HG03469 (cell line): ENCODE measurements around the gene SDK1.

Source experiments
- ATAC-seq: cut with Tn5 transposase; IDR thresholded peaks from one replicate; pipeline ENCODE4 v1.9.1; 2021; ENCODE audit warnings: mild to moderate bottlenecking, moderate library complexity, moderate number of reproducible peaks; ENCODE audit not compliant: unreplicated experiment

Gene SDK1

GRCh38 chr7:3327655-3328054 is 26.6 kb downstream of the SDK1 start:
- ATAC-seq = no peak

GRCh38 chr7:3332308-3332707 is 31.3 kb downstream of the SDK1 start:
- no peak for ATAC-seq

GRCh38 chr7:3333861-3334260 is 32.8 kb downstream of the SDK1 start:
- ATAC-seq = no peak

- no peak for ATAC-seq
Observed at GRCh38 chr7:3336042-3336665, 35.1 kb downstream of the SDK1 start.

- ATAC-seq = no peak
Observed at GRCh38 chr7:3338161-3338560, 37.1 kb downstream of the SDK1 start.

- ATAC-seq = no peak
Observed at GRCh38 chr7:3345699-3346481, 44.8 kb downstream of the SDK1 start.

GRCh38 chr7:3349126-3349525 is 48.1 kb downstream of the SDK1 start:
- ATAC-seq = no peak

- ATAC-seq = no peak
Observed at GRCh38 chr7:3356173-3356572, 55.1 kb downstream of the SDK1 start.

- ATAC-seq = no peak
Observed at GRCh38 chr7:3358991-3359390, 57.9 kb downstream of the SDK1 start.

- ATAC-seq = no peak
Observed at GRCh38 chr7:3367261-3367660, 66.2 kb downstream of the SDK1 start.

GRCh38 chr7:3370068-3370830 is 69.2 kb downstream of the SDK1 start:
- no peak for ATAC-seq

- no peak for ATAC-seq
Observed at GRCh38 chr7:3370921-3371320, 69.9 kb downstream of the SDK1 start.

GRCh38 chr7:3371601-3372000 is 70.5 kb downstream of the SDK1 start:
- ATAC-seq = no peak

- ATAC-seq = no peak
Observed at GRCh38 chr7:3374239-3374638, 73.2 kb downstream of the SDK1 start.

- ATAC-seq = no peak
Observed at GRCh38 chr7:3378390-3379150, 77.5 kb downstream of the SDK1 start.

GRCh38 chr7:3380034-3380433 is 79.0 kb downstream of the SDK1 start:
- ATAC-seq = no peak

GRCh38 chr7:3380886-3381685 is 80.0 kb downstream of the SDK1 start:
- no peak for ATAC-seq

GRCh38 chr7:3386423-3387190 is 85.6 kb downstream of the SDK1 start:
- ATAC-seq = no peak

GRCh38 chr7:3393862-3394261 is 92.8 kb downstream of the SDK1 start:
- no peak for ATAC-seq

- ATAC-seq = no peak
Observed at GRCh38 chr7:3397324-3397723, 96.3 kb downstream of the SDK1 start.
